NCI-H748 treated with DMSO at 0.1 percent for 48 hours (cell line): ENCODE measurements around the gene SLC2A6.

Experiments
- DNase-seq: peaks from one replicate; lab custom pipeline; 2025; lab: John Stamatoyannopoulos, UW

Gene SLC2A6

DNA sequence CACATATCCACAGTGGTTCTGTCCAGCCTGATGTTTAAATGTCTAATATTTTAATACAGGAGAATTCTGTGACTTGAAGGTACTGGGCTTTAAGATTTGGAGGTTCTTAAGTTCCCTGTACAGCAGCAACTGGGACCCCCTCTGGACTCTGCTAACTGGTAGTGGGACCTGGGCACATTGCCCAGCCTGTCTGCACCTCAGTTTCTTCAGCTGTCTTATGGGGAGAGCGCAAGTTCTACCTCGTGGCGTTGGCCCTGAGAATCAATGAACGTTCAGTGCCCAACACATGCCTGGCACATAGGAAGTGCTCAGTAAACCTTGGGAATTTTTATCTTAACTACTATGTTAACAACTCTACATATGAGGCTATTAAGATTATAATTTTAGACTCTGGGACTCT is 1.4 kb downstream of the SLC2A6 start:
- DNase-seq, result no peak

DNA sequence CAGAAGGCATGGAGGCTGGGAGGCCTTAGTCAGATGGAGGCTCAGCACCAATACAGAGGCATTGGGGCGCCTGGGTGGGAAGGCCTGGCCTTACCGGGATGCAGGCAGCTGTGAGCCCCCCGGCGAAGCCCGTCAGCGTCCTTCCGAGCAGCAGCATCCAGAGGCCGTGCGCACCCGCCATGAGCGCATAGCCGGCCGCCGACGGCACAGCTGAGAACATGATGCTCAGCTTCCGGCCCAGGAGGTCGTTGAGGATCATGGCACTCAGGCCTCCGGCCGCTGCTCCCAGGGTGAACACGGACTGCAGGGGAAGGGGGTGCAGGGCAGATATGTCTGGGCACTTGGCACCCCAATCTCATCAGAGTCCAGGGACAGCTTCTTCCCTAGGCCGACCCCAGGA is 2.0 kb downstream of the SLC2A6 start:
- no peak for DNase-seq

DNA sequence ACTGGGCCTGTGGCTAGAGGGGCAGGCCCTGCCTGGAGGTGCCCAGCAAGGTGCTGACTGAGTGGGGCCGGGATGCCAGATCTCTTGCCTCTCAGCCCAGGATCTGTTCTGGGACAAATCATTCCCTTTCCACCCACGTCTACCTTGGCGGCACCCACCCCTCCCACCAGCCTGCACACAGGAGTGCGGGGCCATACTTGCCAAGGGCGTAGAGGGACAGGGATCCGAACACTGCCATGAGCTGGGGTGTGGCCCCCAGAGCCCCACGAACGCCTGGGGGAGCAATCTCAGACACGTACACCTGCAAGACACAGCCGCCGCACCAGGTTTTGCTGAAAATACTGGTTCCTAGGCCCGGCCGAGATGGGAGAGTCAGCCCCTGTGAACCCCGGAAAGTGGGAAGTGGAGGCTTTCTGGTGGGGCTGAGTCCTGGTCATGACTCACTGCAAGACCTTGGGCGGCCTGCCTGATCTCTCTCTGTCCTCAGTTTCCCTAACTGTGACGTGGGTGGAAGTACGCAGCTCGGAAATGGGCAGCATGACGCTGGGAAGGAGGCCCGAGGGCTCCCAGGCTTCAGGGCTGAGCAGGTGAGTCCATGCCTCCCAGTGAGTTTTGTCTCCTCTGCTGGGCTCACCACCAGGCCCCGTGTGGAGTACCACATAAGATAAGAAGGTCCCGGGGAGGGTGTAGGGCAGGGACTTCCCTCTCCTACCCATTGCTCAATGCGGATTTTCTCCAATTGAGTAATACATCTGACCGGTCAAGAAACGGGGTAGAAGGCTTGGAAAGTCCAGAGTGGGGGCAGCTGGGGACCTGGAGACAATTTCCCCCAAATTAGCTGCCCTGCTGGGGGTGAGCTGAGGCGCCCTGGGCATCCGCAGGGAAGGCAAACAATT is 2.6 kb downstream of the SLC2A6 start:
- DNase-seq, result no peak

- no peak for DNase-seq
Observed at GRCh38 chr9:133475292-133476012, 3.4 kb downstream of the SLC2A6 start.

DNA sequence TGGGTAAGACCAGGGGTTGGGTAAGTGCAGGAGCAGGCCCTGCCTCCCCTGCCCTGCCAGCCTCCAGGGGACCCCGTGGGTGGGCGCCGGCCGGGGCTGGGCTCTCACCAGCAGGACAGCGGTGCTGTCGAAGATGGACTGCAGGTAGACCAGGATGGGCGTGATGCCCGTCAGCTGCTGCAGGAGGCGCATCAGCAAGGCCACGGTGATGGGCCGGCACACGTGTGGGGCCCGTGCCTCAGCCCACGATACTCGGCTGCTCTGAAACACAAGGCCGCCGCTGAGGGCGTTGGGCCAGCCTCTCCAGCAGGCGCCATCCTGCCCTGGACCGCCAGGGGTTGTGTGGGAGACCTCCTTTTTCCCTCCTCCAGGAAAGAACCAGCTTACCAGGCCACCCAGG is 4.0 kb downstream of the SLC2A6 start:
- DNase-seq, result no peak

- DNase-seq, result no peak
Observed at GRCh38 chr9:133474215-133474614, 4.7 kb downstream of the SLC2A6 start.

GRCh38 chr9:133473743-133474142 is 5.2 kb downstream of the SLC2A6 start:
- no peak for DNase-seq

GRCh38 chr9:133472753-133473378 is 6.0 kb downstream of the SLC2A6 start:
- DNase-seq, result no peak

GRCh38 chr9:133472277-133472645 is 6.6 kb downstream of the SLC2A6 start:
- DNase-seq, result no peak

DNA sequence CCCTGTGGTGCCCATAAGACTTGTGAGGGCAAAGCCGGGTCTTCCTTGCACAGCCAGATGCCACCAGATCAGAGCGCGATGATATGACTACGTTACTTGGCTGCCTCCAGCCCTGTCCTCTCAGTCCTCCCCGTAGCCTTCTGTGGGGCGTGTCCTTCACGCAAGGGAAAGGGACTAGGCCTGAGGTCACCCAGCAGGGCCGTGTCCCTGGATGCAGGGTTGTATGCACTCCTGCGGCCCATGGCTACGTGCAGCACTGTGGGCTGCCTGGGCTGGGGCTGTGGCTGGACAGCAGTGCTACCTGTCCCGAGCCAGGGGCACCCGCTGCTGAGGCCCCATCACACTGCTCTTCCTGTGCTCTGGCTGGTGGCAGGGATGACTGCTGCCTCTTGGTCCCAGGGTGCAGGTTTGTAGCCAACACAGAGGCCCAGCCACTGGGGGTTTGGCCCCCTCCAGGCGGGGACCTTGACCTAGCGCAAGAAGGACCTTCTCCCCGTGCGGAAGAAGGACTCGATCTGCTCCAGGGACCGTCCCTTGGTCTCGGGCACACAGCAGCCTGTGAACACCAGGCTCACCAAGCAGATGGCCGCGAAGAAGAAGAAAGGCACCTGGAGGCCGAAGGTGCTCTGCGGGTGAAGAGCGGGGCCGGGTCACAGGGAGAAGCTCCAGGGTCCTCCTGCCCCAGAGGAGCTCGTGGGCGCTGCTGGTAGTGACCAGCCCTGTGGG is 7.2 kb downstream of the SLC2A6 start:
- no peak for DNase-seq

GRCh38 chr9:133470988-133471387 is 7.9 kb downstream of the SLC2A6 start:
- DNase-seq, result no peak

DNA sequence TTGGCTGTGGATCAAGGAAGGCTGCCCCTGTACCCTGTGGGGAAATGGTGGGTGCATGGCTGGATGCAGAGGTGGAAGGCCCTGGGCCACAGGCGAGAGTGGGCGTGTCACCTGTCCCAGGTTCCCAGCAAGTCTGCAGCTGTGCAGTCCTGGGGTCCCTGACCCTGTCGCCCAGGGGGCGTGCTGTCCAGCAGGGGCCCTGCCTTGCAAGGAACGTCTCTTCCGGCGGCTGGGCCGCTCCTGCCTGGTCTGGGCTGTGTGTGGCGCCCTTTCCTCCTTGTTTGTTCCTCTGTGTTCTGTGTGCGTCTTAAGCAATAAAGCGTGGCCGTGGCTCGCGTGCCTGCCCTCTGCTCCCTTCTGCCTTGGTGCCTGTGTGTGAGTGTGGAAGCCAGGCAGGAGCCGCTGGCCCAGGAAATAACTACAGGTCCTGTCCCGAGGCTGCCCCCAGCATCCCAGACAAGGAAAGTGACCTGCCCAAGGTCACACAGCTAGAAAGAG is 8.4 kb downstream of the SLC2A6 start:
- DNase-seq, result no peak

- no peak for DNase-seq
Observed at GRCh38 chr9:133468777-133469421, 10.0 kb downstream of the SLC2A6 start.

DNA sequence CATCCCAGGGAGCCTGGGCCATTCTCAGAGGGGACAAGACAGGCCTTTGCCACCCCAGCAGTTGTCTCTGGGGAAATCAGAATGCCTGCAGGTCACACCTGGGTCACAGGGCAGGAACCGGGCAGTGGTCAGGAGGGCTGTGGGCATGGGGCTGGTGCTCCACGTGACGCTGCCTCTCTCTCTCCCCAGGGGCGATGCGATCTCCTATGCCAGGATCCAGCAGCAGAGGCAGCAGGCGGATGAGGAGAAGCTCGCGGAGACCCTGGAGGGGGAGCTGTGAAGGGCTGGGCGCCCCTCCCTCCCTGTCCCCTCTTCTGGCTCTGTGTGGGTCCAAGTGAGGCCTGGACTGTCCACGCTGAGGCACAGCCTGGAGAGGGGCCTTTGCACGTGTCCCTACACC is 10.5 kb downstream of the SLC2A6 start:
- DNase-seq, result no peak

DNA sequence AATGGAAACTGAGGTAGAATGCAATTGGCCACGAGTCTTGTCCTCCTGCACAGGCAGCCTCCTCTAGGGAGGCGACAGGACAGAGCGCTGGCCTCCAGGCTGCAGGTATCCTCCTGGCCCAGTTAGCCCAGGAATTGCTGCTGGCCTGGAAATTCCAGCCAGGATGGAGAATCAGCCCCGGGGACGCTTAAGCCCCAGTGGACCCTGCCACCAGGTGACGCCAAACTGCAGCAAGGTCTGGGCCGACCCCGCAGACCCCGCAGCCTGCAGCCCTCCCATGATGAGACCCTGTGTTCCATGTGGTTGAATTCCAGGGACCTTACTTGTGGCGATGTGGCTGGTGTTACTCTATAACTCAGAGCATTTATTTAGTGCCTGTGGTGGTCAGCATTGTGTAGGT is 11.8 kb downstream of the SLC2A6 start:
- no peak for DNase-seq

DNA sequence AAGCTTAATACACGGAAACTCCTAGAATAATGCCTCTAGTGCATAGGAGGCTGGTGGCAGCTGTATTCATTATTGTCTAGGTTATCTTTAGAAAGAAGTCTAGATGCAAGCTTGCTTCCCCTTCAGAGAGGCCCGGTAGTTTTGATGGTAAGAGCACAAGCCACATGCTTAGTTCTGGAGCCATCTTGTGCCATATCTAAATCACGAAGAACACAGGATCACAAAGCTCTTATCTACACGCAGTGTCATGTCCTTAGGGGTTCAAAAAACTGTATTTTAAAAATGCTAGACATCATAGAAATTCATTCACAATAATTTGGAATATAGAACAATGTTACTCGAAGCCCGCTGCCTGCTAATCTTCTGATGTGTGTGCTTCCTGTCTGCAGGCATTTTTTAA is 12.9 kb downstream of the SLC2A6 start:
- DNase-seq, result no peak

GRCh38 chr9:133464638-133465037 is 14.3 kb downstream of the SLC2A6 start:
- DNase-seq, result no peak

GRCh38 chr9:133463864-133464615 is 14.9 kb downstream of the SLC2A6 start:
- DNase-seq, result no peak

GRCh38 chr9:133463234-133463863 is 15.6 kb downstream of the SLC2A6 start:
- DNase-seq, result no peak

DNA sequence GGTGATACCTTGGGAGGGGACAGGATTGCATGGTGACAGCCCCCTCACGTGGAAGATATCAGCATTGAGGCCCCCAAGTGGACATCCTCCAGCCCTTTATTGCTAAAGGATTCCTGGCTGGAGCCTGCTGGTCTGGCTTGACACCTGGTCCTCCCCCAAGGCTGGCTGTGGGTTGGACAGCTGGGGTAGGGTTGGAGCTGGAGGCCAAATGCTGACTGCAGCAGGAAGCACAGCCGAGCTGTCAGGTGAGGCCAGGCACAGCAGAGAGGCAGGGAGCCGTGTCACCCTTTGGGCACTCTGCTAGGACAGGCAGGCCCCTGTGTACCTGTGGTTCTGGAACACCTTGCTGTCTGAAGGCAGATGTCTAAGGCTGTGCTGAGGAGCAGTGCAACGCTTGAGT is 16.9 kb downstream of the SLC2A6 start:
- no peak for DNase-seq
